Measurements from ENCODE around the gene DNM2. TPM values are rescaled to one million over a fixed set of nuclear protein-coding genes. Genes with fewer than 3 reads are reported as not detected.

DNM2 gene
- total and polyA plus RNA-seq, 2 of the 13 experiments (the other 11 are each of a cell fraction or from before 2014, with no cell fraction given), result 41.7 to 59.8 TPM

- no peaks in the 10 kb centered on the region for H3K9me3 ChIP-seq (ENCODE audit: low read length)
- WGBS (ENCODE audit: low lambda C conversion rate), result 100% methylated on average over 4 of the region's 9 CpGs
- POLR2A ChIA-PET, result no interaction called here
- CTCF ChIA-PET (ENCODE audit: low intra/inter-chr PET ratio, low total read pairs), result no interaction called here
- peaks cover 9 to 42% of the 10 kb centered on the region in 2 experiments; a peak in 4 of 5 replicates for H3K36me3 ChIP-seq (replicated peaks in 1 of 2; ENCODE audit: control insufficient read depth in 1 of 2, insufficient read depth in 2 of 2, low read length in 2 of 2)
- in situ Hi-C loops (cut with HindIII; ENCODE audit: extremely low pct_ligation_motif_present, low pct_unique_long_range_greater_than_20kb) (no loop called here), intact Hi-C loops (cut with micrococcal nuclease; ENCODE audit: unreplicated experiment) (no loop called here)
- no peak for DNase-seq (ENCODE audit: low spot score)
- ATAC-seq, result no peak
- BruUV-seq (replicated peaks), result no TSS peak
- no peak for FAIRE-seq
- no peak overlapping the region for H3K4me2 ChIP-seq (ENCODE audit: low read depth, low read length)
- peaks cover 0 to 2% of the 10 kb centered on the region in 2 experiments; a peak in 1 of 5 replicates for H3K27me3 ChIP-seq (ENCODE audit: control insufficient read depth in 1 of 2, insufficient read depth in 2 of 2, low read length in 2 of 2)
- H4K20me1 ChIP-seq (ENCODE audit: insufficient read depth, low read length), result no peaks in the 10 kb centered on the region
- H3K9ac ChIP-seq (ENCODE audit: insufficient read depth, low read depth, low read length), result no peak overlapping the region
- H3K27ac ChIP-seq (ENCODE audit: extremely low read length, insufficient read depth, low read length), result no peak overlapping the region
- H3K4me1 ChIP-seq (ENCODE audit: insufficient read depth, low read length), result peaks cover 22% of the 10 kb centered on the region
- H3K79me2 ChIP-seq (ENCODE audit: insufficient read depth, low read length), result no peaks in the 10 kb centered on the region
- no peak overlapping the region for H3K4me3 ChIP-seq (replicated peaks in 1 of 3; ENCODE audit: insufficient read depth in 1 of 3, low read depth in 2 of 3, low read length in 3 of 3)
- H2AFZ ChIP-seq (ENCODE audit: low read length), result no peak overlapping the region
- TF ChIP-seq IRF2 (CRISPR knock-in tag; IDR thresholded peaks at IDR 0.05), result no peak
- TF ChIP-seq, protein P1, sequence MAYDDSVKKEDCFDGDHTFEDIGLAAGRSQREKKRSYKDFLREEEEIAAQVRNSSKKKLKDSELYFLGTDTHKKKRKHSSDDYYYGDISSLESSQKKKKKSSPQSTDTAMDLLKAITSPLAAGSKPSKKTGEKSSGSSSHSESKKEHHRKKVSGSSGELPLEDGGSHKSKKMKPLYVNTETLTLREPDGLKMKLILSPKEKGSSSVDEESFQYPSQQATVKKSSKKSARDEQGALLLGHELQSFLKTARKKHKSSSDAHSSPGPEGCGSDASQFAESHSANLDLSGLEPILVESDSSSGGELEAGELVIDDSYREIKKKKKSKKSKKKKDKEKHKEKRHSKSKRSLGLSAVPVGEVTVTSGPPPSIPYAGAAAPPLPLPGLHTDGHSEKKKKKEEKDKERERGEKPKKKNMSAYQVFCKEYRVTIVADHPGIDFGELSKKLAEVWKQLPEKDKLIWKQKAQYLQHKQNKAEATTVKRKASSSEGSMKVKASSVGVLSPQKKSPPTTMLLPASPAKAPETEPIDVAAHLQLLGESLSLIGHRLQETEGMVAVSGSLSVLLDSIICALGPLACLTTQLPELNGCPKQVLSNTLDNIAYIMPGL (CRISPR knock-in tag; IDR thresholded peaks at IDR 0.05; ENCODE audit: borderline replicate concordance in 1 of 2, low read depth in 1 of 2), result no peak
- no peak for TF ChIP-seq ZNF792 (CRISPR knock-in tag; IDR thresholded peaks at IDR 0.05)
- no peak for TF ChIP-seq ZNF609 (CRISPR knock-in tag; IDR thresholded peaks at IDR 0.05; ENCODE audit: borderline replicate concordance)
- no peak for TF ChIP-seq MXD3 (CRISPR knock-in tag; IDR thresholded peaks at IDR 0.05)
- TF ChIP-seq HINFP (CRISPR knock-in tag; IDR thresholded peaks at IDR 0.05; ENCODE audit: low read depth), result no peak
- TF ChIP-seq NFYC (CRISPR knock-in tag; IDR thresholded peaks at IDR 0.05), result no peak
- TF ChIP-seq GZF1 (CRISPR knock-in tag; IDR thresholded peaks at IDR 0.05), result no peak
- TF ChIP-seq ZNF574 (CRISPR knock-in tag; IDR thresholded peaks at IDR 0.05), result no peak
These were observed 97.2 kb downstream of the DNM2 start for GRCh38 chr19:10815007-10815536.

Measured in HepG2 (cell line).